ENCODE data around the gene DOCK2. TPM values are rescaled to one million over a fixed set of nuclear protein-coding genes. Genes with fewer than 3 reads are reported as not detected.

The DOCK2 gene
- polyA plus RNA-seq, 1 of the 3 experiments (the other 2 are of a cell fraction), result 3.8 TPM

- POLR2A ChIA-PET, result no interaction called here
- no peaks in the 10 kb centered on the region; the same call in 1 of the 2 replicates for H3K27me3 ChIP-seq (ENCODE audit: insufficient read depth)
- CTCF ChIA-PET, result interaction anchor here (1.3 to 5.3 kb wide), 4 partner anchors 14 to 68 kb away, joined by 3 to 33 read pairs (median 5); no protein-coding TSS in a partner anchor
- no peaks in the 10 kb centered on the region for H3K9me3 ChIP-seq
- no peak overlapping the region for H3K9ac ChIP-seq
- no peaks in the 10 kb centered on the region for H4K20me1 ChIP-seq (ENCODE audit: insufficient read depth)
- TF ChIP-seq JUND (IDR thresholded peaks at IDR 0.05) (no peak), ELF1 (IDR thresholded peaks at IDR 0.05) (no peak), CHD2 (IDR thresholded peaks at IDR 0.05; ENCODE audit: low read length, partially characterized antibody) (no peak)
- TF ChIP-seq, protein P1, sequence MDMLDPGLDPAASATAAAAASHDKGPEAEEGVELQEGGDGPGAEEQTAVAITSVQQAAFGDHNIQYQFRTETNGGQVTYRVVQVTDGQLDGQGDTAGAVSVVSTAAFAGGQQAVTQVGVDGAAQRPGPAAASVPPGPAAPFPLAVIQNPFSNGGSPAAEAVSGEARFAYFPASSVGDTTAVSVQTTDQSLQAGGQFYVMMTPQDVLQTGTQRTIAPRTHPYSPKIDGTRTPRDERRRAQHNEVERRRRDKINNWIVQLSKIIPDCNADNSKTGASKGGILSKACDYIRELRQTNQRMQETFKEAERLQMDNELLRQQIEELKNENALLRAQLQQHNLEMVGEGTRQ (IDR thresholded peaks at IDR 0.05; ENCODE audit: borderline replicate concordance, low read depth, low read length), result no peak
- TF ChIP-seq, protein P2, sequence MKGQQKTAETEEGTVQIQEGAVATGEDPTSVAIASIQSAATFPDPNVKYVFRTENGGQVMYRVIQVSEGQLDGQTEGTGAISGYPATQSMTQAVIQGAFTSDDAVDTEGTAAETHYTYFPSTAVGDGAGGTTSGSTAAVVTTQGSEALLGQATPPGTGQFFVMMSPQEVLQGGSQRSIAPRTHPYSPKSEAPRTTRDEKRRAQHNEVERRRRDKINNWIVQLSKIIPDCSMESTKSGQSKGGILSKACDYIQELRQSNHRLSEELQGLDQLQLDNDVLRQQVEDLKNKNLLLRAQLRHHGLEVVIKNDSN (IDR thresholded peaks at IDR 0.05; ENCODE audit: borderline replicate concordance, low read depth), result no peak
- H3K79me2 ChIP-seq (ENCODE audit: insufficient read depth), result no peaks in the 10 kb centered on the region
- H3K9me2 ChIP-seq, result no peaks in the 10 kb centered on the region
- no peaks in the 10 kb centered on the region for H3K4me1 ChIP-seq (ENCODE audit: control insufficient read depth in 1 of 2, insufficient read depth in 2 of 2, low read depth in 1 of 2, low read length in 1 of 2)
- no peaks in the 10 kb centered on the region for H3F3A ChIP-seq (replicated peaks; ENCODE audit: insufficient read depth)
- no peaks in the 10 kb centered on the region for H3K36me3 ChIP-seq (replicated peaks in 1 of 2; ENCODE audit: control insufficient read depth in 1 of 2, insufficient read depth in 2 of 2, low read length in 1 of 2)
- DNase-seq, result no peak
- H3K4me2 ChIP-seq, result no peak overlapping the region
- H3K27ac ChIP-seq (ENCODE audit: low read depth in 2 of 2, low read length in 1 of 2), result no peak overlapping the region
- 60% methylated on average over 2 of the region's 2 CpGs for WGBS (ENCODE audit: low lambda C conversion rate)
- H2AFZ ChIP-seq (ENCODE audit: low read depth), result no peak overlapping the region
- no peak overlapping the region for H3K4me3 ChIP-seq (ENCODE audit: low read depth in 2 of 2, low read length in 1 of 2)
These were observed 478.9 kb downstream of the DOCK2 start for GRCh38 chr5:170115925-170116324.

DNA sequence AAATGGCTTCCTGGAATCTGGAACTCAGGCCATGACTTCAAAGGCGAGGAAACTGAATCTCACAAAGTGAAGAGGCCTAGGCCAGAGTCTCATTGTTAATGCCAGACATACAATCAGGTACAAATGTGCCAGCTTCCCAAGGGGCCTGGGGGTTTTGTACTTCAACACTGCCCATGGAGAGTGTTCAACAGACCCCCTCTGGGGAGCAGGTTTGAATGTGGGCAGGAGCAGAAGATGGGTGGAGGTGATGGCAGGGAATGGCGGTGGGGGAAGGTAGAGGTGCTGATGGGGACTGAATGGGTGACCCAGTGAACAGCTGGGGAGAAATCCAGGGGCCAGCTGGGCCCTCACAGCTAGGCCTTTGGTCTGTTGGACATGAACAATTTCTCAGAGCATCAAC is 480.7 kb downstream of the DOCK2 start:
- TF ChIP-seq RAD21 (IDR thresholded peaks at IDR 0.05; ENCODE audit: low read length) (no peak), SIN3A (IDR thresholded peaks at IDR 0.05; ENCODE audit: borderline replicate concordance, low read depth, low read length) (no peak), NRF1 (IDR thresholded peaks at IDR 0.05; ENCODE audit: low read depth, low read length) (no peak), REST (IDR thresholded peaks at IDR 0.05; ENCODE audit: low read depth, low read length) (no peak), GATA2 (CRISPR knock-in tag; IDR thresholded peaks at IDR 0.05) (no peak), NFIC (IDR thresholded peaks at IDR 0.05; ENCODE audit: borderline replicate concordance) (no peak), FOSL2 (IDR thresholded peaks at IDR 0.05; ENCODE audit: borderline replicate concordance, low read depth) (no peak), CHD2 (IDR thresholded peaks at IDR 0.05; ENCODE audit: low read length, partially characterized antibody) (no peak), PBX3 (IDR thresholded peaks at IDR 0.05) (no peak), POLR2AphosphoS5 (IDR thresholded peaks at IDR 0.05; ENCODE audit: low read depth, low read length) (no peak), SMC3 (IDR thresholded peaks at IDR 0.05; ENCODE audit: low read depth, low read length) (no peak), MEF2A (IDR thresholded peaks at IDR 0.05; ENCODE audit: borderline replicate concordance, low read depth) (no peak), EP300 (IDR thresholded peaks at IDR 0.05; ENCODE audit: borderline replicate concordance in 1 of 2, low read depth in 1 of 2, low read length in 1 of 2) (no peak), RXRA (IDR thresholded peaks at IDR 0.05; ENCODE audit: borderline replicate concordance, low read depth) (no peak)
- TF ChIP-seq, protein P3, sequence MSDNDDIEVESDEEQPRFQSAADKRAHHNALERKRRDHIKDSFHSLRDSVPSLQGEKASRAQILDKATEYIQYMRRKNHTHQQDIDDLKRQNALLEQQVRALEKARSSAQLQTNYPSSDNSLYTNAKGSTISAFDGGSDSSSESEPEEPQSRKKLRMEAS (IDR thresholded peaks at IDR 0.05; ENCODE audit: low read depth), result no peak
- TF ChIP-seq, protein P1 (IDR thresholded peaks at IDR 0.05; ENCODE audit: borderline replicate concordance, low read depth, low read length), result no peak
- TF ChIP-seq, protein P2 (IDR thresholded peaks at IDR 0.05; ENCODE audit: borderline replicate concordance, low read depth), result no peak
- Histone ChIP-seq H3K4me2 (no peak overlapping the region), H3K4me3 (ENCODE audit: low read depth in 2 of 2, low read length in 1 of 2) (no peak overlapping the region), H3K27ac (ENCODE audit: low read depth in 2 of 2, low read length in 1 of 2) (no peak overlapping the region), H3F3A (replicated peaks; ENCODE audit: insufficient read depth) (no peaks in the 10 kb centered on the region), H2AFZ (ENCODE audit: low read depth) (no peak overlapping the region), H3K27me3 (ENCODE audit: insufficient read depth) (no peaks in the 10 kb centered on the region), H3K36me3 (replicated peaks in 1 of 2; ENCODE audit: control insufficient read depth in 1 of 2, insufficient read depth in 2 of 2, low read length in 1 of 2) (no peaks in the 10 kb centered on the region), H3K9me3 (no peaks in the 10 kb centered on the region), H3K4me1 (ENCODE audit: control insufficient read depth in 1 of 2, insufficient read depth in 2 of 2, low read depth in 1 of 2, low read length in 1 of 2) (no peaks in the 10 kb centered on the region), H4K20me1 (ENCODE audit: insufficient read depth) (no peaks in the 10 kb centered on the region), H3K9ac (no peak overlapping the region), H3K9me2 (no peaks in the 10 kb centered on the region), H3K79me2 (ENCODE audit: insufficient read depth) (no peaks in the 10 kb centered on the region)
- no peak for DNase-seq
- POLR2A ChIA-PET, result no interaction called here
- 48% methylated on average over 2 of the region's 2 CpGs for WGBS (ENCODE audit: low lambda C conversion rate)
- CTCF ChIA-PET, result interaction anchor here (2.3 to 5.3 kb wide), 2 partner anchors 16 to 66 kb away, joined by 6 to 33 read pairs; no protein-coding TSS in a partner anchor

Measured in SK-N-SH (cell line).